ENCODE data around the gene CDH23.

The CDH23 gene

DNA sequence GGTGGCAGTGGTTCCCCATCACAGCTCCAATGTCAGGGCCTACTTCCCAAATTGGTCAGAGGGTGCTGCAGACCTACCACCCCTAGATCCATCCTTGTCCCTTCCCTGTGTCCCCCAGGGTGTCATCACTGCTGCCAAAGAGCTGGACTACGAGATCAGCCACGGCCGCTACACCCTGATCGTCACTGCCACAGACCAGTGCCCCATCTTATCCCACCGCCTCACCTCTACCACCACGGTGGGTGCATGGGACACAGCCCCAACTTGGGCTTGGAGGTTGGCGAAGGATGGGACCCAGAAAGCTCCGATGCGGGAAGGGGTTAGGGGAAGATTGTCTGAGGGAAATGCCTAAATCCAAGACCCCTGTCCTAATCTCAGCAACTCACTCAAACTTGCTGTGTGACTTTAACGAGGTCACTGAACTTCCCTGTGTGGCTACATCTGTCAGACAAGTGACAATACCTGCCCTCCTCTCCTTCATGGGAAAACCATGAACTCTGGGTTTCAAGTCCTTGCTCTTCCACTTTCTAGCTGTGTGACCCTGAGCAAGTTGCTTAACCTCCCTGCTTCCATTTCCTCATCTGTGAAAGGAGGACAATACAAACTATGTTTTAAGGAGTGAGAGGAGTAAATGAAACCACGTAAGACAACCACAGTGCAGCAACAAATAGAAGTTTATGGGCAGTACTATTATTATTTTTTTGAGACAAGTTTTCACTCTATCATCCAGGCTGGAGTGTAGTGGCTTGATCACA, 381.5 kb downstream of the CDH23 start:
- Histone ChIP-seq H3K4me3 (ENCODE audit: low read length) (no peak overlapping the region), H3K27me3 (ENCODE audit: control insufficient read depth, insufficient read depth, low read length) (no peaks in the 10 kb centered on the region), H3K36me3 (ENCODE audit: control insufficient read depth, insufficient read depth, low read length) (no peaks in the 10 kb centered on the region), H3K27ac (ENCODE audit: low read depth, low read length) (no peak overlapping the region), H3K4me1 (ENCODE audit: control insufficient read depth, insufficient read depth, low read length) (peaks cover 3% of the 10 kb centered on the region), H3K9ac (ENCODE audit: low read length) (no peak overlapping the region)

GRCh38 chr10:71779641-71780040, 382.9 kb downstream of the CDH23 start:
- Histone ChIP-seq H3K27ac (ENCODE audit: low read depth, low read length) (no peak overlapping the region), H3K9ac (ENCODE audit: low read length) (no peak overlapping the region), H3K36me3 (ENCODE audit: control insufficient read depth, insufficient read depth, low read length) (no peaks in the 10 kb centered on the region), H3K27me3 (ENCODE audit: control insufficient read depth, insufficient read depth, low read length) (no peaks in the 10 kb centered on the region), H3K4me3 (ENCODE audit: low read length) (no peak overlapping the region), H3K4me1 (ENCODE audit: control insufficient read depth, insufficient read depth, low read length) (no peaks in the 10 kb centered on the region)

- no peak overlapping the region for H3K27ac ChIP-seq (ENCODE audit: low read depth, low read length)
- H3K27me3 ChIP-seq (ENCODE audit: control insufficient read depth, insufficient read depth, low read length), result no peaks in the 10 kb centered on the region
- H3K9ac ChIP-seq (ENCODE audit: low read length), result no peak overlapping the region
- no peaks in the 10 kb centered on the region for H3K36me3 ChIP-seq (ENCODE audit: control insufficient read depth, insufficient read depth, low read length)
- no peak overlapping the region for H3K4me3 ChIP-seq (ENCODE audit: low read length)
- no peaks in the 10 kb centered on the region for H3K4me1 ChIP-seq (ENCODE audit: control insufficient read depth, insufficient read depth, low read length)
Observed at GRCh38 chr10:71780156-71780555, 383.4 kb downstream of the CDH23 start.

- no peak overlapping the region for H3K9ac ChIP-seq (ENCODE audit: low read length)
- no peak overlapping the region for H3K4me3 ChIP-seq (ENCODE audit: low read length)
- H3K4me1 ChIP-seq (ENCODE audit: control insufficient read depth, insufficient read depth, low read length), result no peaks in the 10 kb centered on the region
- H3K27me3 ChIP-seq (ENCODE audit: control insufficient read depth, insufficient read depth, low read length), result no peaks in the 10 kb centered on the region
- H3K27ac ChIP-seq (ENCODE audit: low read depth, low read length), result no peak overlapping the region
- no peaks in the 10 kb centered on the region for H3K36me3 ChIP-seq (ENCODE audit: control insufficient read depth, insufficient read depth, low read length)
Observed at GRCh38 chr10:71780719-71781118, 384.0 kb downstream of the CDH23 start.

GRCh38 chr10:71782221-71782916, 385.6 kb downstream of the CDH23 start:
- Histone ChIP-seq H3K27me3 (ENCODE audit: control insufficient read depth, insufficient read depth, low read length) (no peaks in the 10 kb centered on the region), H3K4me3 (ENCODE audit: low read length) (no peak overlapping the region), H3K36me3 (ENCODE audit: control insufficient read depth, insufficient read depth, low read length) (no peaks in the 10 kb centered on the region), H3K27ac (ENCODE audit: low read depth, low read length) (no peak overlapping the region), H3K9ac (ENCODE audit: low read length) (no peak overlapping the region), H3K4me1 (ENCODE audit: control insufficient read depth, insufficient read depth, low read length) (no peaks in the 10 kb centered on the region)

GRCh38 chr10:71782917-71783490, 386.3 kb downstream of the CDH23 start:
- Histone ChIP-seq H3K27me3 (ENCODE audit: control insufficient read depth, insufficient read depth, low read length) (no peaks in the 10 kb centered on the region), H3K4me3 (ENCODE audit: low read length) (no peak overlapping the region), H3K9ac (ENCODE audit: low read length) (no peak overlapping the region), H3K36me3 (ENCODE audit: control insufficient read depth, insufficient read depth, low read length) (no peaks in the 10 kb centered on the region), H3K4me1 (ENCODE audit: control insufficient read depth, insufficient read depth, low read length) (no peaks in the 10 kb centered on the region), H3K27ac (ENCODE audit: low read depth, low read length) (no peak overlapping the region)

DNA sequence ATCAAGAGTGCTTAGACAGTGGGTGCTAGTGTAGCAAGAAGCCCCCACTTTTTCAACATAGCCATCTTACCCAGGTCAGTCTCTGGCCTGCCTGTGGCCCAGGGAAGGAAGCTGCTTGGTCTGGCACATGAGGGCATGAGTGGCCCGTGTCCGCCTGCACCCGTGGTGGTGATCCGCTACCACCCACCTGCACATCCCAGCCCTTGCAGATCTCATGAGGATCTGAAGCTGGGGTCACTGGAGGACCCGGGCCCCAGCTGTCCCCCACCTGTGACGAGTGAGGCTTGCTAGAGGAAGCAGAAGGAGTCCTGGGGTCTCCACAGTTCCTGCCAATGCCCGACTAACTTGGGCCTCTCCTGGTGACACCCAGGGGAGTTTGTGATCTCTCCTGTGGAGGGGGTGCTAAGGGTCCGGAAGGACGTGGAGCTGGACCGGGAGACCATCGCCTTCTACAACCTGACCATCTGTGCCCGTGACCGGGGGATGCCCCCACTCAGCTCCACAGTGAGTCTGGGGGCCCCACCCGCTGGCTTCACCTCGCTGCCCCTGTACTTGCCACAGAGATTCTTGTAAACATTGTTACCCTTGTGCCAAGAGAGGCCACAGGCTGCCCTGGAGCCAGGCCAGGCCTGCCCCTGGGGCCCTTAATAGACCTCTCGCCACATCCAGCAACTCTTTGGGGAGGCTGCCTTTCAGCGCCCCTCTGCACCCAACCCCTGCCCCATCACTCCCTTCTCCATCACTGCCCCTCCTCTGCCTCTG, 387.4 kb downstream of the CDH23 start:
- Histone ChIP-seq H3K27ac (ENCODE audit: low read depth, low read length) (no peak overlapping the region), H3K27me3 (ENCODE audit: control insufficient read depth, insufficient read depth, low read length) (no peaks in the 10 kb centered on the region), H3K4me3 (ENCODE audit: low read length) (no peak overlapping the region), H3K36me3 (ENCODE audit: control insufficient read depth, insufficient read depth, low read length) (no peaks in the 10 kb centered on the region), H3K4me1 (ENCODE audit: control insufficient read depth, insufficient read depth, low read length) (no peaks in the 10 kb centered on the region), H3K9ac (ENCODE audit: low read length) (no peak overlapping the region)

GRCh38 chr10:71784679-71785272, 388.1 kb downstream of the CDH23 start:
- no peaks in the 10 kb centered on the region for H3K4me1 ChIP-seq (ENCODE audit: control insufficient read depth, insufficient read depth, low read length)
- H3K4me3 ChIP-seq (ENCODE audit: low read length), result no peak overlapping the region
- H3K27me3 ChIP-seq (ENCODE audit: control insufficient read depth, insufficient read depth, low read length), result no peaks in the 10 kb centered on the region
- no peak overlapping the region for H3K27ac ChIP-seq (ENCODE audit: low read depth, low read length)
- H3K9ac ChIP-seq (ENCODE audit: low read length), result no peak overlapping the region
- no peaks in the 10 kb centered on the region for H3K36me3 ChIP-seq (ENCODE audit: control insufficient read depth, insufficient read depth, low read length)

DNA sequence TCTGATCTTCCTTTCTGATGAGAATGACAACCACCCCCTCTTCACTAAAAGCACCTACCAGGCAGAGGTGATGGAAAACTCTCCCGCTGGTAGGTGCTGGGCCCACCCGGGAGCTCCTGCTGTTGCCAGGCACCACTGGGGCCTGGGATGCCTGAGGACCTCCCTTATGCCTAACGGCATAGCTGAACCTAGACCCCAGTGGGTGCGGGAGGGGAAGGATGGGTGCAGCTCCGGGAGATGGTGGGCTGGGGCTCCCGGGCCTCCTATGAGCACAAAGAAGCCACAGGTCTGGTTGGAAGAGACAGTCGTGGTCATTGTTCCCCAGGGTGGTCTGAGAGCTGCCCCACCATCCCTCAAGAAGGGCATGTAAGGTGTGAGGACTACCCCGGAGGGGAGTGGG, 392.2 kb downstream of the CDH23 start:
- H3K36me3 ChIP-seq (ENCODE audit: control insufficient read depth, insufficient read depth, low read length), result no peaks in the 10 kb centered on the region
- no peaks in the 10 kb centered on the region for H3K4me1 ChIP-seq (ENCODE audit: control insufficient read depth, insufficient read depth, low read length)

GRCh38 chr10:71789871-71790270, 393.2 kb downstream of the CDH23 start:
- Histone ChIP-seq H3K4me3 (ENCODE audit: low read length) (no peak overlapping the region), H3K4me1 (ENCODE audit: control insufficient read depth, insufficient read depth, low read length) (no peaks in the 10 kb centered on the region), H3K36me3 (ENCODE audit: control insufficient read depth, insufficient read depth, low read length) (no peaks in the 10 kb centered on the region), H3K27me3 (ENCODE audit: control insufficient read depth, insufficient read depth, low read length) (no peaks in the 10 kb centered on the region), H3K27ac (ENCODE audit: low read depth, low read length) (no peak overlapping the region), H3K9ac (ENCODE audit: low read length) (no peak overlapping the region)

More for the DNA sequence above, 392.2 kb downstream of the CDH23 start:
- Histone ChIP-seq H3K9ac (ENCODE audit: low read length) (no peak overlapping the region), H3K4me3 (ENCODE audit: low read length) (no peak overlapping the region), H3K27ac (ENCODE audit: low read depth, low read length) (no peak overlapping the region), H3K27me3 (ENCODE audit: control insufficient read depth, insufficient read depth, low read length) (no peaks in the 10 kb centered on the region)

- no peaks in the 10 kb centered on the region for H3K4me1 ChIP-seq (ENCODE audit: control insufficient read depth, insufficient read depth, low read length)
- no peaks in the 10 kb centered on the region for H3K27me3 ChIP-seq (ENCODE audit: control insufficient read depth, insufficient read depth, low read length)
- no peak overlapping the region for H3K9ac ChIP-seq (ENCODE audit: low read length)
- H3K4me3 ChIP-seq (ENCODE audit: low read length), result no peak overlapping the region
- no peak overlapping the region for H3K27ac ChIP-seq (ENCODE audit: low read depth, low read length)
- H3K36me3 ChIP-seq (ENCODE audit: control insufficient read depth, insufficient read depth, low read length), result no peaks in the 10 kb centered on the region
Observed at GRCh38 chr10:71790749-71791440, 394.2 kb downstream of the CDH23 start.
